ENCODE measurements around the gene TNP2. TPM values are rescaled to one million over a fixed set of nuclear protein-coding genes. Genes with fewer than 3 reads are reported as not detected.

TNP2 gene
- polyA plus RNA-seq, 2 donors: not detected

DNA sequence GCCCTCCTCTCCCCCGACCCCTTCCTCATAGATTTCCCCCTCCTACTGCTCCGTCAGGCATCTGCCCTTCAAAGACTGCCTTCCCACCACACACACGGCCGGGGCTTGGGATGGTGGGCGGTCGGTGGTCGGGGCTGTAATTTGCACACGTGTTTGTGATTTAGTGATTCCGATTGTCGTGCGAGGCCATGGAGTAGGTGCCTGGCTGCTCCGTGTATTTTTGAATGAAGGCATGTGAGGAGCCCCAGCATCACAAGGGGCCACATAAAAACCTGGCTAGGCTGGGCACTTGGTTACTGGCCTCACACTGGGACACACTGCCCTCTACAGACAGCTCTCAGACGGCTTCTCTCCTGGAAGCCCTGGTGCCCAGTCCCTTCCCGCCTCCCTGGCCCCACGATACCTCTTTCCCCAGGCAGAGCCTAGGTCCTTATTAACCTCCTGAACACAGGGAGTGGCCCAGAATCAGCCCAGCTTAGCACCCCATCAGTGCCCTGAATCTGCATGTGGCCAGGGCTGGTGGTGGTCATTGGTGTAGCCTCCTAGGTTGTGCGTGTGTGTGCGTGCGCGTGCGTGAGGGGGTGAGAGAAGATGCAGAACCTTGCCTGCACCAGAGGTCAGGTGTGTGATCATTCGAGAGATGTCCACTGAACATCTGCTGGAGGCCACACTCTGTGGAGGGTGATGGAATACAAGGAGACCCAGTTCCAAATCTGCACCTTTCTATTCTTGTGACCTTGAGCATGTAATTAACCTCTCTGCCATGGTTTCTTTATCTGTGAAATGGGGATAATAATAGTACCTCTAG is 11.8 kb downstream of the TNP2 start:
- Histone ChIP-seq H3K4me3 (ENCODE audit: low read depth in 1 of 2, low read length in 2 of 2) (peak overlapping the region; percentile 65 to 73), H3K36me3 (ENCODE audit: control insufficient read depth in 2 of 2, insufficient read depth in 2 of 2, low read length in 1 of 2) (no peaks in the 10 kb centered on the region), H3K27me3 (ENCODE audit: control insufficient read depth in 1 of 2, insufficient read depth in 2 of 2, low read length in 2 of 2) (no peaks in the 10 kb centered on the region), H3K9me3 (ENCODE audit: control insufficient read depth in 2 of 2, insufficient read depth in 1 of 2, low read depth in 1 of 2, low read length in 1 of 2) (no peaks in the 10 kb centered on the region), H3K27ac (ENCODE audit: low read depth in 2 of 2, low read length in 1 of 2) (peak overlapping the region; percentile 93), H3K4me1 (ENCODE audit: control insufficient read depth in 2 of 2, insufficient read depth in 2 of 2, low read length in 1 of 2) (peaks cover 0 to 21% of the 10 kb centered on the region in 2 donors)
- WGBS, 2 donors: 24 to 26% methylated on average over 21 of the region's 21 CpGs

DNA sequence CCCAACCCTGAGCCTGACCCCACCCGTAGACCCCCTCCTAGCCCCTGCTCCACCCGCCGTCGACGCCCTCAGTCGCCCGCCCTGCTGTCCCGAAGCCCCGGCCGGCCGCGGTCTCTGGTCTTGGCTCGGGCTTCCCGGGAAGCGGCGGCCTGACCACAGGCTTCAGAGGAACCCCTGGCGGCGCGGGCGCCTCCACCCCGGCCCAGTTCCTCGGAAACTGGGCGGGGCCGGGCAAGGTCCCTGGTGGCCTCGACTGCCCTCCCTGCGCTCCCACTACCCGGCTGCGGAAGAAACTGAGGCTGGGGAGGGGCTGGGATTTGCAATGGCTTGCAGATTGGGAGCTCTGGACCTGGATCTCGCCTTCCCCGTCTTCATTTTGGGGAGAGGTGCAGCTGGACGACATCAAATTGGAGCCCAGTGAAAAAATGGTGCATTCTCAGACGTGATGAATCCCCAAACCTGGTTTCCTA is 12.4 kb downstream of the TNP2 start:
- Histone ChIP-seq H3K9me3 (ENCODE audit: control insufficient read depth in 2 of 2, insufficient read depth in 1 of 2, low read depth in 1 of 2, low read length in 1 of 2) (no peaks in the 10 kb centered on the region), H3K27me3 (ENCODE audit: control insufficient read depth in 1 of 2, insufficient read depth in 2 of 2, low read length in 2 of 2) (no peaks in the 10 kb centered on the region), H3K27ac (ENCODE audit: low read depth in 2 of 2, low read length in 1 of 2) (peak overlapping the region; percentile 93), H3K4me1 (ENCODE audit: control insufficient read depth in 2 of 2, insufficient read depth in 2 of 2, low read length in 1 of 2) (peaks cover 0 to 21% of the 10 kb centered on the region in 2 donors), H3K4me3 (ENCODE audit: low read depth in 1 of 2, low read length in 2 of 2) (peak overlapping the region; percentile 65 to 73), H3K36me3 (ENCODE audit: control insufficient read depth in 2 of 2, insufficient read depth in 2 of 2, low read length in 1 of 2) (no peaks in the 10 kb centered on the region)
- 1 to 2% methylated on average over 30 to 32 of the region's 32 CpGs for WGBS, 2 donors

DNA sequence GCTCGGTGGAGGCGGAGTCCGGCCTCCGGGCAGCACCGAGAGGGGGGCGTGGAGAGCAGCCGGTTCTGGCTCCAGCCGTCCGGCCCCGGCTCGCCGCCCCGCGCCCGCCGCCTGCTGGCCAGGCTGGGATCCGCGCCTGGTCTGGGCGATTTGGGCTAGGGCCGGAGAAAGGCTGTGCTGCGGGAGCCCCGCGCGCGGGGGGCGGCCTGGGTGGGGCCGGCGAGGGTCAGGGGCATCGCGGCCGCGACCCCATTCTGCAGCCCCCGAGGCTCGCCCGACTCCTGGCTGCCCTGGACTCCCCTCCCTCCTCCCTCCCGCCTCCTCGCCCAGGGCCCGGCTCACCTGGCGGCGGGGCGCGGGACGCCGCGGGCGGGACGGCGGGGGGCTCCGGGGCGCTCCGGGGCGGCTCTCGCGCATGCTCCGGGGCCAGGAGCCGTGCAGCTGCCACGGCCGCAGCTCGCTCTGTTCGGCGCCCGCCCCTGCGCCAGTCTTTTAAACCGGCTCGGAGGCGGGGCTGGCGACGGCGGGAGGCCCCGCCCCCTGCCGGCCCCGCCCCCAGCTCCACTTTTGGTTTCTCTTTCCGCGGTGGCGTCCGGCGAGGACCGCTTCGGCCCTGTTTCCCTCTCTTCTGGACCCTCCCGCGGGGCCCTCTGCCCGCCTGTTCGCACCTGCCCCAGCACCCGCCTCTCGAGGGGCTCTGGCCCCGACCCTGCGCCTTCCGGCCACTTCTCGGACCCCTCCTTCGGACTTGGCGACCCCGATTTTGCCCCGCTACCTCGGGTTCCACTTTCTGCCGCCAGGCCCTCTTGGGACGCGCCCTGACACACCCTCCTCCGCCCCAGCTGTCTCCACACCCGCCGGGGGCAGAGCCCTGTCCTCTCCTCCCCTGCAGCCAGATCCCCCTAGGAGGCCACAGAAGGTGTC is 13.1 kb downstream of the TNP2 start, which contains the start of gene SOCS1:
Gene SOCS1, minus strand, starts transcription at position 468 of the 924 bp plus-strand sequence. CDS start 726 bp downstream, outside the sequence.
- 0 to 1% methylated on average over 52 to 100 of the region's 100 CpGs for WGBS, 2 donors
- H3K27me3 ChIP-seq (ENCODE audit: control insufficient read depth in 1 of 2, insufficient read depth in 2 of 2, low read length in 2 of 2): no peaks in the 10 kb centered on the region
- no peaks in the 10 kb centered on the region for H3K9me3 ChIP-seq (ENCODE audit: control insufficient read depth in 2 of 2, insufficient read depth in 1 of 2, low read depth in 1 of 2, low read length in 1 of 2)
- peaks cover 0 to 20% of the 10 kb centered on the region in 2 donors for H3K4me1 ChIP-seq (ENCODE audit: control insufficient read depth in 2 of 2, insufficient read depth in 2 of 2, low read length in 1 of 2)
- H3K4me3 ChIP-seq (ENCODE audit: low read depth in 1 of 2, low read length in 2 of 2): peak within 1 kb of the TSS; percentile 65 to 73
- no peaks in the 10 kb centered on the region for H3K36me3 ChIP-seq (ENCODE audit: control insufficient read depth in 2 of 2, insufficient read depth in 2 of 2, low read length in 1 of 2)
- peak within 1 kb of the TSS; percentile 93 for H3K27ac ChIP-seq (ENCODE audit: low read depth in 2 of 2, low read length in 1 of 2)

DNA sequence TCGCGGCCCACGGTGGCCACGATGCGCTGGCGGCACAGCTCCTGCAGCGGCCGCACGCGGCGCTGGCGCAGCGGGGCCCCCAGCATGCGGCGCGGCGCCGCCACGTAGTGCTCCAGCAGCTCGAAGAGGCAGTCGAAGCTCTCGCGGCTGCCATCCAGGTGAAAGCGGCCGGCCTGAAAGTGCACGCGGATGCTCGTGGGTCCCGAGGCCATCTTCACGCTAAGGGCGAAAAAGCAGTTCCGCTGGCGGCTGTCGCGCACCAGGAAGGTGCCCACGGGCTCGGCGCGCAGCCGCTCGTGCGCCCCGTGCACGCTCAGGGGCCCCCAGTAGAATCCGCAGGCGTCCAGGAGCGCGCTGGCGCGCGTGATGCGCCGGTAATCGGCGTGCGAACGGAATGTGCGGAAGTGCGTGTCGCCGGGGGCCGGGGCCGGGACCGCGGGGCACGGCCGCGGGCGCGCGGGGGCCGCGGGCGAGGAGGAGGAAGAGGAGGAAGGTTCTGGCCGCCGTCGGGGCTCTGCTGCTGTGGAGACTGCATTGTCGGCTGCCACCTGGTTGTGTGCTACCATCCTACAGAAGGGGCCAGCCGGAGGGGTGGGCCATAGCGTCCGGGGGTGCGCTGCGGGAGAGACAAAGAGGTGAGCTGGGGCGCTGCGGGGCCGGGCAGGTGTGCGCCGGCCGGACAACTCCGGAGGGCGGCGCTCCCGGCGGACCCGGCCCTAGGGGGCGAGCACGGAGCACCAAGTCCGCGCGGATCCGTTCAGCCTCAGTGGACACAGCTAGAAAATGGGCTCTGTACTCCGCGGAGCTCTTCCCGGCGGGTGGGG is 14.0 kb downstream of the TNP2 start:
- H3K4me3 ChIP-seq (ENCODE audit: low read depth in 1 of 2, low read length in 2 of 2): peak overlapping the region; percentile 65 to 73
- peak overlapping the region; percentile 71 to 93 for H3K27ac ChIP-seq (ENCODE audit: low read depth in 2 of 2, low read length in 1 of 2)
- H3K27me3 ChIP-seq (ENCODE audit: control insufficient read depth in 1 of 2, insufficient read depth in 2 of 2, low read length in 2 of 2): no peaks in the 10 kb centered on the region
- 1 to 2% methylated on average over 100 to 105 of the region's 105 CpGs for WGBS, 2 donors
- no peaks in the 10 kb centered on the region for H3K9me3 ChIP-seq (ENCODE audit: control insufficient read depth in 2 of 2, insufficient read depth in 1 of 2, low read depth in 1 of 2, low read length in 1 of 2)
- peaks cover 0 to 18% of the 10 kb centered on the region in 2 donors for H3K4me1 ChIP-seq (ENCODE audit: control insufficient read depth in 2 of 2, insufficient read depth in 2 of 2, low read length in 1 of 2)
- no peaks in the 10 kb centered on the region for H3K36me3 ChIP-seq (ENCODE audit: control insufficient read depth in 2 of 2, insufficient read depth in 2 of 2, low read length in 1 of 2)

DNA sequence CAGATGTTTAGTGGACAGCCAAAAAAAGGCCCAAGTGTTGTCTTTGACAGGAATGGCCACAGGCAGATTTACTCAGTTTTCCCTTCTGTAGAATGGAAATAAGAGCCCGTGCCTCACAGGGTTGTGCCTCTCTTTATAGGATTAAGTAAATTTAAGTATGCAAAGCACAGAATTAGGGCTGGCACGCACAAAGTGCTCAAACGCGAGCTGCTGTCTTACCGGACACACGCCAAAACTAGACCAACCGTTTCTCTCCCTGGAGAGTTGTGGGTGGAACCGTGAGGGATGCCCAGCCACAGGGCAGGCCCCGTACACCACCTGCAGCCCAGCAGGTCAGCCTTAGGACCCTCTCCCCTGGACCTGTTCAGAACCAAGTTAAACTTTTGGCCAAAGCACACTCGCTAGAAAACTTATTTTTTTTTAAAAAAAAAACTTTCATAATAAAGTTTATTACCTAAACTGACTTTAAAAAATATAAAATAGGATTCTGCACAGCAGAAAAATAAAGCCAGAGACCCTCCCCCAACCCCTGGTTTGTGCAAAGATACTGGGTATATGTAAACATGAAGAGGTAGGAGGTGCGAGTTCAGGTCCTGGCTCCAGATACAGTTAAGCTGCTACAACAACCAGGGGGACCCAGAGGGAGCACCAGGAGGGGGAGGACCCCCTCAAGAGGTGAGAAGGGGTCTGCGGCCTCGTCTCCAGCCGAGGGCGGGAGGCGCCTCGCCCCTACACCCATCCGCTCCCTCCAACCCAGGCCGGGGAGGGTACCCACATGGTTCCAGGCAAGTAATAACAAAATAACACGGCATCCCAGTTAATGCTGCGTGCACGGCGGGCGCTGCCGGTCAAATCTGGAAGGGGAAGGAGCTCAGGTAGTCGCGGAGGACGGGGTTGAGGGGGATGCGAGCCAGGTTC is 14.9 kb downstream of the TNP2 start:
- Histone ChIP-seq H3K4me3 (ENCODE audit: low read depth in 1 of 2, low read length in 2 of 2) (peak overlapping the region; percentile 65 to 73), H3K9me3 (ENCODE audit: control insufficient read depth in 2 of 2, insufficient read depth in 1 of 2, low read depth in 1 of 2, low read length in 1 of 2) (no peaks in the 10 kb centered on the region), H3K27ac (ENCODE audit: low read depth in 2 of 2, low read length in 1 of 2) (peak overlapping the region; percentile 14 to 93), H3K4me1 (ENCODE audit: control insufficient read depth in 2 of 2, insufficient read depth in 2 of 2, low read length in 1 of 2) (peaks cover 0 to 18% of the 10 kb centered on the region in 2 donors), H3K27me3 (ENCODE audit: control insufficient read depth in 1 of 2, insufficient read depth in 2 of 2, low read length in 2 of 2) (no peaks in the 10 kb centered on the region), H3K36me3 (ENCODE audit: control insufficient read depth in 2 of 2, insufficient read depth in 2 of 2, low read length in 1 of 2) (no peaks in the 10 kb centered on the region)
- WGBS, 2 donors: 40 to 50% methylated on average over 25 to 29 of the region's 29 CpGs

DNA sequence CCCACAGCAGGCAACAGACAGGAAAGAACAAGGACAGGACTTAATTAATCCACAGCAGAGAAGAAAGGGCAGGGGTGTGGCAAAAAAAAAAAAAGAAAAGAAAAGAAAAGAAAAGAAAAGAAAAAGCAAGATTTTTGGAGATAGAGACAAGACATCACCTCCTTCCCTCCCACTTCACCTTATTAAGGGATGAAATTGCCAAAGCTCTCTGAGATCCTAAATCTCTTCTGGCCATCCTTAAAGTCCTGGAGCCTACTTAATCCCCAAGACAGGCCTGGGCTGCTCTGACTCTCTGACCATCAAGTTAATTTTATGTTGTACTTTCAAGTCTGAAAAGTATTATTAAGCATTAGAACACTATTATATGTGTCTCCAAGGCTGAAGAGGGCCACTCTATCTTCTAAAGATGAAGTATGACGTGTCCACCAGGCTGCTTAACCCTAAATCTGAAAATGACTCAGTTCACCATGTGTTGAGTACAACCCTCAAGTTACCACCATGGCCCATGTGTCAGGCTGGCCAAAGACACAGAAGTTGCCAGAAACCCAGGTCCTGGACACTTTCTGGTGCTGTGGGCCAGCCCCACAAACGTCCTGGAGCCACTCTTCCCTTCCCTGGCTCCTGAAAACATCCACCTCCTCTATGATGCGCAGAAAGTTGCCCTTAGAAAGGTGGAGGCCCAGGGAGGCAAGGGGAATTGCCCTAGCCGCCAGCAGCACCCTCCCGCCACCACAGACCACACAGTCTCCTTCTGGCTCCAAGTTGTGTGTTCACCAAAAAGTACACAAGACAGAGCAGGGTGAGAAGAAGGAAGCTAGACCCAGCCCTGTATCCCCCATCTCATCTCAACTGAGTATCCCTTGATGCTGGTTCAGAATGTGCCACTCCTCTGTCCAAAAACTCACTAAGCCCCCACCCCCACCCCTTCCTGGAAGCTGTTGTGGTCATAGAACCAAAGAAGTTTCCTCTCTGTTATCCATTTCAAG is 15.8 kb downstream of the TNP2 start:
- 71 to 74% methylated on average over 5 of the region's 5 CpGs for WGBS, 2 donors
- Histone ChIP-seq H3K4me1 (ENCODE audit: control insufficient read depth in 2 of 2, insufficient read depth in 2 of 2, low read length in 1 of 2) (peaks cover 0 to 15% of the 10 kb centered on the region in 2 donors), H3K27me3 (ENCODE audit: control insufficient read depth in 1 of 2, insufficient read depth in 2 of 2, low read length in 2 of 2) (no peaks in the 10 kb centered on the region), H3K9me3 (ENCODE audit: control insufficient read depth in 2 of 2, insufficient read depth in 1 of 2, low read depth in 1 of 2, low read length in 1 of 2) (no peaks in the 10 kb centered on the region), H3K36me3 (ENCODE audit: control insufficient read depth in 2 of 2, insufficient read depth in 2 of 2, low read length in 1 of 2) (no peaks in the 10 kb centered on the region), H3K4me3 (ENCODE audit: low read depth in 1 of 2, low read length in 2 of 2) (peak overlapping the region; percentile 36 to 65), H3K27ac (ENCODE audit: low read depth in 2 of 2, low read length in 1 of 2) (no peak overlapping the region)

DNA sequence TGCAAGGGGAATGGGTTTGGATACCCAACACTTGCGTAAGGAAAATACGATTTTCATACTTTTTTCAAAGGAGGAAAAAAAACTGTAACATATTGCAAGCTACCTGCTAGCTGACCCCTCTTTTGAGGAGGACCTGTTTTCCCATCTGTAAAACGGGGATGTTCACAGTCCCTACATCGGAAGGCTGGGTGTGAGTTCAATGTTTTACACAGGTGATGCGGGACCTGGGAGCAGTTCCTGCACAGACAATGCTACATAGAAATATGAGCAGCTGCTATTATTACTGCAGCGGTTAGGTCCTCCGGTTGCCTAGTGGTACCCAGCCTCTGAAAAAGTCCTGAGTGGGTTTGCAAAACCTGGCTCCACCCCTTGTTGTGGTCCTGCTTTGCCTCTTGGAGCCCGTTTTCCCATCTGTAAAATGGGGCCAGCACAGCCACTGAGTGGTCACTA is 16.6 kb downstream of the TNP2 start:
- H3K36me3 ChIP-seq (ENCODE audit: control insufficient read depth in 2 of 2, insufficient read depth in 2 of 2, low read length in 1 of 2): no peaks in the 10 kb centered on the region
- no peaks in the 10 kb centered on the region for H3K9me3 ChIP-seq (ENCODE audit: control insufficient read depth in 2 of 2, insufficient read depth in 1 of 2, low read depth in 1 of 2, low read length in 1 of 2)
- peak overlapping the region in 1 of 2 donors; percentile 12 for H3K4me3 ChIP-seq (ENCODE audit: low read depth in 1 of 2, low read length in 2 of 2)
- H3K27ac ChIP-seq (ENCODE audit: low read depth in 2 of 2, low read length in 1 of 2): no peak overlapping the region
- 80 to 87% methylated on average over 8 of the region's 8 CpGs for WGBS, 2 donors
- no peaks in the 10 kb centered on the region for H3K27me3 ChIP-seq (ENCODE audit: control insufficient read depth in 1 of 2, insufficient read depth in 2 of 2, low read length in 2 of 2)
- H3K4me1 ChIP-seq (ENCODE audit: control insufficient read depth in 2 of 2, insufficient read depth in 2 of 2, low read length in 1 of 2): peaks cover 0 to 14% of the 10 kb centered on the region in 2 donors

Measured in esophagus (tissue), 2 donors.